Cardiac fibroblast (primary cell): Measurements from ENCODE around the gene AGPAT2.

Experiments used
- DNase-seq, 2 donors: peaks; one replicate each; pipeline versions ENCODE4 v3.0.0 to v3.0.0-alpha.2; 2010; ENCODE audit warnings: low read depth in 2 of 2
- H3K4me3 ChIP-seq, 2 donors: replicated peaks in 1 of 2; 1 replicate in 1 of 2; 2 replicates in 1 of 2; pipeline ENCODE4 v1.5.1; 2011; ENCODE audit warnings: low read depth in 2 of 2, low read length in 2 of 2, mild to moderate bottlenecking in 2 of 2, moderate library complexity in 1 of 2
- CTCF ChIP-seq: IDR thresholded peaks from one replicate; pipeline ENCODE4 v1.5.1; 2011; ENCODE audit warnings: low read depth, mild to moderate bottlenecking, low read length, inconsistent platforms

AGPAT2 gene

GRCh38 chr9:136626740-136627642 is 60.3 kb downstream of the AGPAT2 start:
- DNase-seq = no peak
- H3K4me3 ChIP-seq = no peak overlapping the region
- no peak for TF ChIP-seq CTCF

- H3K4me3 ChIP-seq = no peak overlapping the region
- TF ChIP-seq CTCF = no peak
- DNase-seq = no peak
Measured at GRCh38 chr9:136626066-136626725, 61.1 kb downstream of the AGPAT2 start.

- peak; percentile 74 to 86 for DNase-seq
- peak; percentile 51 for TF ChIP-seq CTCF
Measured at GRCh38 chr9:136625101-136626065, 61.9 kb downstream of the AGPAT2 start.

GRCh38 chr9:136624184-136624951 is 62.9 kb downstream of the AGPAT2 start:
- TF ChIP-seq CTCF = no peak
- H3K4me3 ChIP-seq = no peak overlapping the region
- DNase-seq = peak in 1 of 2 donors; percentile 27

More at GRCh38 chr9:136625101-136626065, 61.9 kb downstream of the AGPAT2 start:
- no peak overlapping the region for H3K4me3 ChIP-seq

GRCh38 chr9:136623842-136624183 is 63.4 kb downstream of the AGPAT2 start:
- TF ChIP-seq CTCF = no peak
- no peak for DNase-seq
- no peak overlapping the region for H3K4me3 ChIP-seq
